ENCODE data around the gene OSBP2. TPM values are rescaled to one million over a fixed set of nuclear protein-coding genes. Genes with fewer than 3 reads are reported as not detected.

The OSBP2 gene
- total and polyA plus RNA-seq, 9 donors: 1.3 to 5.1 (median 1.4) TPM

DNA sequence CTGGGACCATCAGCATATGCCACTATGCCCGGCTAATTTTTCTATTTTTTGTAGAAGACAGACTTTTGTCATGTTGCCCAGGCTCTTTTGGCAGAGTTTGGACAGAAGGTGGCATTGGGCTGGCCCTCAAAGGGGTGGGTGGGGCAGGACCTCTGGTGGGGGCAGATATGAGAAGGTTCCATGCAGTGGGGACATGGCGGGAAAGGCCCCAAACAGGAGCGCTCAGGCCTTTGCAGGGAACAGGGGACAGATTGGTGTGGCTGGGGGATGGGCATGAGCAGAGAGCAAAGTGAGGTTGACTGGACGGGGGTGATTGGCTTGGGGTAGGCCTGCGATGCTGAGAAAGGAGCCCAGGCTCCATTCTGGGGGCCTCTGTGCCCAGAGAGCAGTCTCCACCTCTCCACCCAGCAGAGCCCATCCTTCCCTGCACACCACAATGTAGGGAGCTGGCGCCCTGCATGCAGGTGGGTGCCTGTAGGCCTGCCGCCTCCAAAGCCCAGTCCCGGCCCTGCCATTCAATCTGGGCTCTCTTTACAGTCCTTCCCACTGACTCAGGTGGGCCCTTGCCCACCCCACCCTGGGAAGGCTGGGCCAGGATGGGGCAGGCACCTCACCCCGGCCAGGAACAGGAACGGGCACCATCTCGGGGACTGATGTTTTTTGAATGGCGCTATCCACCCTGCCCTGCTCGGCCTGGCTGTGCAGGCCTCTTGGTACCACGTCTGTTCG, 175.2 kb downstream of the OSBP2 start:
- H3K27me3 ChIP-seq: no peaks in the 10 kb centered on the region
- peak in 3 of 5 donors; percentile 6 to 17 (median 7) for DNase-seq
- no peaks in the 10 kb centered on the region for H3K4me1 ChIP-seq (ENCODE audit: insufficient read depth)
- no peaks in the 10 kb centered on the region for H3K9me3 ChIP-seq
- TF ChIP-seq POLR2A (IDR thresholded peaks at IDR 0.05) (no peak), EP300 (IDR thresholded peaks at IDR 0.05) (no peak)
- TF ChIP-seq, protein P1, sequence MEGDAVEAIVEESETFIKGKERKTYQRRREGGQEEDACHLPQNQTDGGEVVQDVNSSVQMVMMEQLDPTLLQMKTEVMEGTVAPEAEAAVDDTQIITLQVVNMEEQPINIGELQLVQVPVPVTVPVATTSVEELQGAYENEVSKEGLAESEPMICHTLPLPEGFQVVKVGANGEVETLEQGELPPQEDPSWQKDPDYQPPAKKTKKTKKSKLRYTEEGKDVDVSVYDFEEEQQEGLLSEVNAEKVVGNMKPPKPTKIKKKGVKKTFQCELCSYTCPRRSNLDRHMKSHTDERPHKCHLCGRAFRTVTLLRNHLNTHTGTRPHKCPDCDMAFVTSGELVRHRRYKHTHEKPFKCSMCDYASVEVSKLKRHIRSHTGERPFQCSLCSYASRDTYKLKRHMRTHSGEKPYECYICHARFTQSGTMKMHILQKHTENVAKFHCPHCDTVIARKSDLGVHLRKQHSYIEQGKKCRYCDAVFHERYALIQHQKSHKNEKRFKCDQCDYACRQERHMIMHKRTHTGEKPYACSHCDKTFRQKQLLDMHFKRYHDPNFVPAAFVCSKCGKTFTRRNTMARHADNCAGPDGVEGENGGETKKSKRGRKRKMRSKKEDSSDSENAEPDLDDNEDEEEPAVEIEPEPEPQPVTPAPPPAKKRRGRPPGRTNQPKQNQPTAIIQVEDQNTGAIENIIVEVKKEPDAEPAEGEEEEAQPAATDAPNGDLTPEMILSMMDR (IDR thresholded peaks at IDR 0.05): no peak
- H3K36me3 ChIP-seq: no peaks in the 10 kb centered on the region
- H3K4me3 ChIP-seq: no peak overlapping the region
- intact Hi-C loops (cut with DNase I): no loop called here
- WGBS, 3 donors: 87 to 95% (median 91%) methylated on average over 15 of the region's 15 CpGs
- H3K27ac ChIP-seq: no peak overlapping the region

DNA sequence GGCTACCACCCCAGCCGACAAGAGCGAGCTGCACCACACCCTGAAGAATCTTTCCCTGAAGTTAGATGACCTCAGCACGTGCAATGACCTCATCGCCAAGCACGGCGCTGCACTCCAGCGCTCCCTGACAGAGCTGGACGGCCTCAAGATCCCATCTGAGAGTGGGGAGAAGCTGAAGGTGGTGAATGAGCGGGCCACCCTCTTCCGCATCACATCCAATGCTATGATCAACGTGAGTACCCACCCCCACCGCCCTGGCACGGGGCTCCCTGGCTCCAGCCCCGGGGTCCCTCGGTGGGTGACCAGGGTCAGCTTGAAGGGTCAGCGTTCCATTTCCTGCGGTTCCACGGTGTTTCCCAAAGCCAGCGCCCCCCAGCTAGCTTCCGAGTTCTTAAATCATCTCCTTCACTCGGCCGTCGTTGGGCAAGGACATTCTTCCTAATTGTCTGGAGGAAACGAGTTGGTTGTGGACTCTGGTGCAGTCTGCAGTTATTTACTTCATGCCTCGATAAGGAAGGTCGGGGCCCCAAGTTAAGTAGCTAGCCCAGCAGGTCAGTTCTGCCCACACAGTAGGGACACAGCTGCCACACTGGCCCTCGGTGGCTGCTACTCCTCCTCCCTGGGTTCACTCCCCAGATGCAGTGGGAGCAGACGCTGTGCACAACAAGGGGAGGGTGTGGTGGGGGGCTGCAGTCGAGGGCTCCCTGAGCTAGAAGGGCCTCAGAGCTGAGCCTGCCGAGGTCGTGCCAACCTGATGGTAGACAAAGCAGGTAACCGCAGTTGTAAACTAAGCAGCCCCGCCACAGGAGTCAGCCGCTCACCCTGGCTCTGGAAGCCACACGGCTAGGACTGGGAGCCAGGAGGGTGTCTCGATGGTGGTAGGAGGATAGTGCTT, 176.0 kb downstream of the OSBP2 start:
- 81 to 86% (median 83%) methylated on average over 35 to 36 of the region's 36 CpGs for WGBS, 3 donors
- Histone ChIP-seq H3K4me1 (ENCODE audit: insufficient read depth) (no peaks in the 10 kb centered on the region), H3K27ac (no peak overlapping the region), H3K4me3 (no peak overlapping the region), H3K27me3 (no peaks in the 10 kb centered on the region), H3K36me3 (no peaks in the 10 kb centered on the region), H3K9me3 (no peaks in the 10 kb centered on the region)
- DNase-seq: peak in 3 of 5 donors; percentile 3 to 27 (median 6)
- TF ChIP-seq, protein P1 (IDR thresholded peaks at IDR 0.05): no peak
- TF ChIP-seq POLR2A (IDR thresholded peaks at IDR 0.05) (no peak), EP300 (IDR thresholded peaks at IDR 0.05) (no peak)
- intact Hi-C loops (cut with DNase I): no loop called here

DNA sequence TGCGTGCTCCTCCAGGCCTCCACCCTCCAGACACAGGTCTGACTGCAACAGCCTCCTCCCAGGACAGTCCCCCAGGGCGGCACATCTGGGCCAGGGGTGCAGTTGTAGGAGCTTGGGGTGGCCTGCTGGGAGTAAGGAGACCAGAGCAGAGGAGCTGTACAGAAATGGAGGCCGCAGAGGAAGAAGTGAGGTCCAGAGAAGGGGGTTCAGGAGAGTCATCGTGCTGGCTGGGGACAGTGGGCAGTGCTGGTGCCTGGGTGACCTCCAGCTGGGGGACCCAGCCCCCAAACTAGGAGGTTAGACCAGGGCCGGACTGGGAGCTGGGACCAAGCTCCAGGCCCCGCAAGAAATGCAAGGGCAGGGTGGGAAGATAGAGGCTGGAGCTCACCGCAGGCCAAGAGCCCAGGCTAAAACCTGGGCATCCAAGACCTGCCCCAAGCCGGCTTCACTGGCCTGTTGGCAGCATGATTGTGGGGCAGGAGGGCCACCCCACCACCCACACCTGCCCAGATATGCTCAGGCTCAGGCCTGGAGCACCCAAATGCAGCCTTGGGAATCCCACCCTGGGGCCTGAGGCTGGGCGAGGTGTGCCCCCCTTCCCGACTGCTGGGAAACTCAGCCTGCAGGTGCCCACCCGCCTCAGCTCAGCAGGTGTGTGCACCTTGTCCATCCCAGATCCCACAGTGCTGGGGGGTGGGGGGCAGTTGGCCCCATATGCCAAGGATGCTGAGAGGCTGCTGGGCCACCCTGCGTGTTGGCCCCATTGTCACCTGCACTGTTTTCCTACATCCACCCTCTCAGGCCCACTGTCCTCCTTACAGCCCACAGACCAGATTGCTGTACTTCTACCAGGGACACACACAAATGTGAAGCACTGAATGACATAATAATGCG, 177.0 kb downstream of the OSBP2 start:
- intact Hi-C loops (cut with DNase I): no loop called here
- peak in 3 of 5 donors; percentile 6 to 10 (median 9) for DNase-seq
- H3K9me3 ChIP-seq: no peaks in the 10 kb centered on the region
- H3K27ac ChIP-seq: no peak overlapping the region
- H3K4me1 ChIP-seq (ENCODE audit: insufficient read depth): no peaks in the 10 kb centered on the region
- no peak overlapping the region for H3K4me3 ChIP-seq
- no peak for TF ChIP-seq EP300 (IDR thresholded peaks at IDR 0.05)
- no peak for TF ChIP-seq POLR2A (IDR thresholded peaks at IDR 0.05)
- TF ChIP-seq, protein P1 (IDR thresholded peaks at IDR 0.05): no peak
- no peaks in the 10 kb centered on the region for H3K27me3 ChIP-seq
- WGBS, 3 donors: 81 to 86% (median 85%) methylated on average over 12 to 13 of the region's 13 CpGs
- H3K36me3 ChIP-seq: no peaks in the 10 kb centered on the region
